RWPE1 (cell line): ENCODE data around the gene ADGRF4.
A peak's percentile ranks its signal among the peaks of the same experiment; 100 is the strongest.

ENCODE experiments used
- CTCF ChIA-PET: fragments of 350-600 bp; sonication (Branson Sonifier 250); formaldehyde crosslinking; extraction: SDS; loops from one replicate; lab custom pipeline; 2021; lab: Yijun Ruan, JAX
- POLR2A ChIA-PET: fragments of 400-600 bp; formaldehyde crosslinking; extraction: SDS; loops from one replicate; lab custom pipeline; 2020; ENCODE audit warnings: antibody characterized with exemption; ENCODE audit not compliant: low non-redundant PET; lab: Yijun Ruan, JAX
- DNase-seq: peaks from one replicate; pipeline ENCODE4 v3.0.0; 2012; ENCODE audit warnings: low spot score
- H3K27ac ChIP-seq: fragments of 450-650 bp; 2 replicates; pipeline ENCODE4 v1.5.1; 2017
- CTCF ChIP-seq: fragments of 450-650 bp; conservative IDR thresholded peaks from 2 replicates; pipeline ENCODE4 v1.5.1; 2017; ENCODE audit warnings: low read depth, mild to moderate bottlenecking

Gene ADGRF4

GRCh38 chr6:47661960-47662359, 36.4 kb upstream of the ADGRF4 start:
- ChIA-PET POLR2A (no interaction called here), CTCF (interaction anchor here (0.7 kb wide), 1 partner anchor 1817 kb away, joined by 4 read pairs; no protein-coding TSS in a partner anchor)
- no peak for TF ChIP-seq CTCF
- DNase-seq: no peak
- H3K27ac ChIP-seq: no peak overlapping the region

- no peak for DNase-seq
- POLR2A ChIA-PET: no interaction called here
- CTCF ChIA-PET: interaction anchor here (0.6 kb wide), 1 partner anchor 17 kb away, joined by 6 read pairs; no protein-coding TSS in a partner anchor
- TF ChIP-seq CTCF: no peak
- no peak overlapping the region for H3K27ac ChIP-seq
Measured at GRCh38 chr6:47663462-47664216, 34.7 kb upstream of the ADGRF4 start.

GRCh38 chr6:47665112-47665511, 33.3 kb upstream of the ADGRF4 start:
- no peak overlapping the region for H3K27ac ChIP-seq
- no peak for TF ChIP-seq CTCF
- ChIA-PET CTCF (interaction anchor here (0.6 kb wide), 1 partner anchor 68 kb away, joined by 6 read pairs; no protein-coding TSS in a partner anchor), POLR2A (no interaction called here)
- DNase-seq: peak; percentile 88

GRCh38 chr6:47669684-47670513, 28.5 kb upstream of the ADGRF4 start:
- ChIA-PET POLR2A (interaction anchor here (0.9 kb wide), 1 partner anchor 62 kb away, joined by 3 read pairs; no protein-coding TSS in a partner anchor), CTCF (interaction anchor here (0.6 to 0.8 kb wide), 2 partner anchors 38 to 882 kb away, joined by 3 to 6 read pairs; no protein-coding TSS in a partner anchor)
- no peak for TF ChIP-seq CTCF
- no peak overlapping the region for H3K27ac ChIP-seq
- peak; percentile 65 for DNase-seq

GRCh38 chr6:47670851-47671250, 27.5 kb upstream of the ADGRF4 start:
- no peak for TF ChIP-seq CTCF
- CTCF ChIA-PET: interaction anchor here (0.8 kb wide), 1 partner anchor 13 kb away, joined by 4 read pairs; no protein-coding TSS in a partner anchor
- no peak overlapping the region for H3K27ac ChIP-seq
- DNase-seq: no peak
- POLR2A ChIA-PET: interaction anchor here (0.9 kb wide), 1 partner anchor 61 kb away, joined by 3 read pairs; no protein-coding TSS in a partner anchor

- POLR2A ChIA-PET: no interaction called here
- TF ChIP-seq CTCF: no peak
- no peak for DNase-seq
- no peak overlapping the region for H3K27ac ChIP-seq
- CTCF ChIA-PET: no interaction called here
Measured at GRCh38 chr6:47671777-47672176, 26.6 kb upstream of the ADGRF4 start.
